ENCODE results near the gene FOSL2.

GRCh38 chr2:28465148-28465885 lies 72.7 kb downstream of the FOSL2 start:
- TF ChIP-seq CTCF (IDR thresholded peaks at IDR 0.05 in 8 of 11, conservative IDR thresholded peaks at IDR 0.05 in 3 of 11) (no peak), POLR2AphosphoS5 (IDR thresholded peaks at IDR 0.05) (no peak)

Measured in spleen (tissue), 7 donors.